PC-9 (cell line): ENCODE results near the gene TNFSF9. TPM values are rescaled to one million over a fixed set of nuclear protein-coding genes. Genes with fewer than 3 reads are reported as not detected.
"Not testable (repeated sequence)": the region's sequence is repeated elsewhere in the genome, so short reads cannot be mapped to it uniquely, and the experiment has no call there.

Experiments
- BruUV-seq: library from RNA; stranded (reverse); fragments of 400-500 nt; replicated peaks from 2 replicates; lab custom pipeline; 2021; lab: Mats Ljungman, UMichigan
- CTCF ChIA-PET: fragments of 300-600 bp; sonication (Branson Sonifier 250); formaldehyde crosslinking; loops from one replicate; lab custom pipeline; 2022; ENCODE audit warnings: antibody characterized with exemption; lab: Charles Lee
- POLR2A ChIA-PET: fragments of 300-600 bp; sonication (Branson Sonifier 250); formaldehyde crosslinking; loops from one replicate; lab custom pipeline; 2022; ENCODE audit warnings: antibody characterized with exemption; ENCODE audit not compliant: unreplicated experiment; lab: Charles Lee
- DNase-seq, 2 experiments: peaks; one replicate each; pipeline versions ENCODE4 v3.0.0 to v3.0.0-alpha.2; 2015 to 2022; ENCODE audit warnings: mixed read lengths in 1 of 2
- H2AFZ ChIP-seq: fragments of 200-600 bp; sonication (generic); 2 replicates; pipeline ENCODE4 v1.8.1; 2017; ENCODE audit warnings: antibody characterized with exemption
- H3F3A ChIP-seq: fragments of 200-600 bp; sonication (generic); 2 replicates; pipeline ENCODE4 v1.8.1; 2017; ENCODE audit warnings: antibody characterized with exemption, mild to moderate bottlenecking, low read depth; ENCODE audit not compliant: insufficient read depth
- H3K27ac ChIP-seq: fragments of 200-600 bp; sonication (generic); 2 replicates; pipeline ENCODE4 v1.6.1; 2016; ENCODE audit warnings: mixed run types
- H3K27me3 ChIP-seq: fragments of 200-600 bp; sonication (generic); 2 replicates; pipeline ENCODE4 v1.6.1; 2016; ENCODE audit warnings: low read depth, mixed run types; ENCODE audit not compliant: insufficient read depth
- H3K36me3 ChIP-seq: fragments of 200-600 bp; sonication (generic); 2 replicates; pipeline ENCODE4 v1.6.1; 2016; ENCODE audit warnings: low read depth, mixed run types
- H3K4me1 ChIP-seq: fragments of 200-600 bp; sonication (generic); replicated peaks from 2 replicates; pipeline ENCODE4 v1.6.1; 2016; ENCODE audit warnings: mixed run types; ENCODE audit not compliant: insufficient read depth
- H3K4me2 ChIP-seq: fragments of 200-600 bp; sonication (generic); 2 replicates; pipeline ENCODE4 v1.6.1; 2017; ENCODE audit warnings: mixed run types
- H3K4me3 ChIP-seq: fragments of 200-600 bp; sonication (generic); 2 replicates; pipeline ENCODE4 v1.6.1; 2016; ENCODE audit warnings: mixed run types
- H3K79me2 ChIP-seq: fragments of 200-600 bp; sonication (generic); 2 replicates; pipeline ENCODE4 v1.6.1; 2017; ENCODE audit warnings: low read depth, mixed run types
- H3K9me2 ChIP-seq: fragments of 200-600 bp; sonication (generic); 2 replicates; pipeline ENCODE4 v1.8.1; 2017; ENCODE audit warnings: mild to moderate bottlenecking; ENCODE audit not compliant: insufficient read depth
- H3K9me3 ChIP-seq: fragments of 200-600 bp; sonication (generic); 2 replicates; pipeline ENCODE4 v1.8.1; 2016; ENCODE audit warnings: low read depth; ENCODE audit not compliant: insufficient read depth
- H4K20me1 ChIP-seq: fragments of 200-600 bp; sonication (generic); 2 replicates; pipeline ENCODE4 v1.8.1; 2017; ENCODE audit not compliant: insufficient read depth
- CTCF ChIP-seq: fragments of 200-600 bp; sonication (generic); conservative IDR thresholded peaks from 2 replicates; pipeline ENCODE4 v1.6.1; 2017; ENCODE audit warnings: mixed run types, antibody characterized with exemption, mild to moderate bottlenecking, moderate library complexity
- EZH2 ChIP-seq: fragments of 200-600 bp; sonication (generic); IDR thresholded peaks from 2 replicates; pipeline ENCODE4 v1.8.0; 2017; ENCODE audit warnings: antibody characterized with exemption, low read depth
- intact Hi-C: fragments of 100-400 bp; cut with micrococcal nuclease; formaldehyde crosslinking; loops from one replicate; pipeline ENCODE4 v1.10.0; 2022; ENCODE audit not compliant: unreplicated experiment
- total RNA-seq: library from RNA; stranded (reverse); gene quantifications from 2 replicates; pipeline ENCODE4 v1.2.3, GENCODE V29; 2021

The TNFSF9 gene
- total RNA-seq, 1 experiment from 2014 or later: 11.2 TPM

GRCh38 chr19:6543866-6544347 is 13.1 kb downstream of the TNFSF9 start:
- Histone ChIP-seq H3K79me2 (no peaks in the 10 kb centered on the region), H3K9me2 (no peaks in the 10 kb centered on the region), H2AFZ (no peak overlapping the region), H3K36me3 (no peaks in the 10 kb centered on the region), H3K9me3 (no peaks in the 10 kb centered on the region), H3F3A (peaks cover 4% of the 10 kb centered on the region; the same call in 1 of the 2 replicates), H3K4me1 (peaks cover 1% of the 10 kb centered on the region; the same call in 1 of the 2 replicates), H3K27me3 (no peaks in the 10 kb centered on the region), H3K4me2 (no peak overlapping the region), H3K27ac (no peak overlapping the region), H3K4me3 (no peak overlapping the region), H4K20me1 (no peaks in the 10 kb centered on the region)
- intact Hi-C loops: no loop called here
- ChIA-PET CTCF (no interaction called here), POLR2A (interaction anchor here (0.6 kb wide), 2 partner anchors 13 to 1502 kb away, joined by 6 to 7 read pairs; partner anchors contain the start of gene TNFSF9)
- no TSS peak for BruUV-seq
- DNase-seq: no peak
- TF ChIP-seq CTCF (no peak), EZH2 (no peak)

GRCh38 chr19:6550679-6551078 is 19.9 kb downstream of the TNFSF9 start:
- H4K20me1 ChIP-seq, H2AFZ ChIP-seq, H3K36me3 ChIP-seq, H3K27me3 ChIP-seq, H3K9me2 ChIP-seq, H3K27ac ChIP-seq, H3K79me2 ChIP-seq, H3K9me3 ChIP-seq, POLR2A ChIA-PET, H3F3A ChIP-seq, intact Hi-C loops, H3K4me3 ChIP-seq, BruUV-seq: not testable (repeated sequence)
- CTCF ChIA-PET: interaction anchor here (0.5 kb wide), 1 partner anchor 203 kb away, joined by 7 read pairs; no protein-coding TSS in a partner anchor
- Histone ChIP-seq H3K4me1 (peaks cover 13% of the 10 kb centered on the region), H3K4me2 (peak overlapping the region; percentile 33)
- peak in 1 of 2 experiments; percentile 75 for DNase-seq

GRCh38 chr19:6551091-6551490 is 20.3 kb downstream of the TNFSF9 start:
- CTCF ChIA-PET: no interaction called here
- no TSS peak for BruUV-seq

More at GRCh38 chr19:6551091-6551490, 20.3 kb downstream of the TNFSF9 start:
- no peak for TF ChIP-seq EZH2
- no peak for TF ChIP-seq CTCF
- no peak overlapping the region for H2AFZ ChIP-seq
- H3K27me3 ChIP-seq: no peaks in the 10 kb centered on the region
- H3K36me3 ChIP-seq: no peaks in the 10 kb centered on the region
- H3K9me2 ChIP-seq: no peaks in the 10 kb centered on the region
- H3K79me2 ChIP-seq: no peaks in the 10 kb centered on the region
- H4K20me1 ChIP-seq: no peaks in the 10 kb centered on the region
- peak overlapping the region; percentile 33 for H3K4me2 ChIP-seq
- intact Hi-C loops: no loop called here
- H3K9me3 ChIP-seq: no peaks in the 10 kb centered on the region
- H3K4me3 ChIP-seq: no peak overlapping the region
- H3K27ac ChIP-seq: no peak overlapping the region
- POLR2A ChIA-PET: interaction anchor here (0.6 kb wide), 1 partner anchor 20 kb away, joined by 3 read pairs; the partner anchor contains the start of gene TNFSF9
- H3F3A ChIP-seq: peaks cover 5% of the 10 kb centered on the region; the same call in 1 of the 2 replicates
- peaks cover 13% of the 10 kb centered on the region for H3K4me1 ChIP-seq
- DNase-seq: no peak
